ENCODE results near the gene CNGB1.
"Not testable (repeated sequence)": the region's sequence is repeated elsewhere in the genome, so short reads cannot be mapped to it uniquely, and the experiment has no call there.

The CNGB1 gene

DNA sequence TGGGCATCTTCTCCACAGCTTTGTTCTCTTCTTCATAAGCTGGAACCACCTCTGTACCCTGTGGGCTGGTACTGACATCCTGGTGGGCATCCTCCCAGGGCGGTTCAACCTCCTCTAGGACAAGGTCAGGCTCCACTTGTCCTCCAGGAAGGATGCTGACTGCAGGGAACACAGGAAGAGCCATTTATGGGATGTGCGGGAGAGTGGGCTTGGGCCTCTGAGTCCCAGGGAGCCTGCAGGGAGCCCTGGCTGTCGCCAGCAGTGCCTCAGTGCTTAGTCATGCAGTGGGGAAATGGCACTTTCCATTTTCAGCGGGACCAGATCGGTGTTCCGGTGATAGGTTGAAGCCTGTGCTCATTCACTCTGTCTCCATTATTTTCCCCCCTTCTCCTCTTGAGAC, 20.5 kb downstream of the CNGB1 start:
- DNase-seq, result no peak

DNA sequence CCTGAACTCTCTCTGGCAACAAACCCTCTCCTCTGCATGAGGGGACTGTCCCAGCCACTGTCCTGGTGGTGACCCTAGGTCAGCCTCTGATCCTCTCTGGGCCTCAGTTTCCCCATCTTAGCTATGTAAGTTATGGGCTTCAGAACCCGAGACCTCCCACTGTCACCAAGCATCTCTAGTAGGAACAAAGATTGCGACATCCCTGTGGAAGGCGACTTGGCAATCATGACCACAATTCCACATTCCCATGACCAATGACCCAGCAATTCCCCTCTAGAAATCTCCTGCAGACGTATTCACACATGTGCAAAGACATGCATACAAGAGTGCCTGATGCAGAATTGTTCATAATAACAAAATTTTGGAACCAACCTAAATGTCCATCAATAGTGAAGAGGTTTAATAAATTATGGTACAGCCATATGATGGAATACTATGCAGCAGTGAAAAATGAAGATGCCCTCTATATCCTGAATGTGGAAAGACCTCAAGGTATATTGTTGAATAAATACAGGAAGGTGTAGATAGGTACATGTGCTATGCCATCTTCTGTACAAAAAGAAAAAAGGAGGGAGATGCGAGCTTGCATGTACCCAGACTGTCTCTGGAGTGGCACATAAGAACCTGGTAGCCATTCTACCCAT, 21.2 kb downstream of the CNGB1 start:
- DNase-seq, result no peak

DNA sequence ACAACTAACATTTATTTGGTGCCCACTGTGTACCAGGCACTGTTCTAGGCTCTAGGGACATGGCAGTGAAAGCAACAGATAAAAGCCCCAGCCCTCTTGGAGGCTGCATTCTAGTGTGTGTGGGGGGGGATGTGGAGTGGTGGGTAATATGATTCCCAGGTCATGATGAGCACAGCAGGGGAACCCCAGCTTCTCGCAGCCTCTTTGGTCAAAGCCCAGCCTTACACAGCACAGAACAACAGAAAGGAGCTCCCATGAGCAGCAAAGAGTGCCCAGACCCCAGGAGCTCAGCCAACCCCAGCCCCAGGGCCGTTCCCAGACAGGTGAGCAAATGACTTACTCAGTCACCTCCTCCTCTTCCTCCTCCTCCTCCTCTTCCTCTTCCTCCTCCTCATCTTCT, 21.9 kb downstream of the CNGB1 start:
- no peak for DNase-seq

DNA sequence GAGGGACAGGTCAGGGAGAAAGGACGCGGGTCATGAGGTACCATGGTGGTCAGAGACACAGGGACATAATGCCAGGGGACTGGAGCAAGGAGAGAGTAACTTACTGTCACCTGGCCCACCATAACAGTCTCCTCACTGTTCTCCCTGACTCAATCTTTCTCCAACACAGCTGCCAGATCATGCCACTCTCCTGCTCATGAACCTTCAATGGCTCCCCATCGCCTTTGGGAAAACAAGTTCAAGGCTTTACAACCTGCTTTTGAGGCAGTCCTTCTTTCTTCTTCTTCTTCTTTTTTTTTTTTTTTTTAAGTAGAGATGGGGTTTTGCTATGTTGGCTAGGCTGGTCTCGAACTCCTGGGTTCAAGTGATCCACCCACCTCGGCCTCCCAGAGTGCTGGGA, 22.9 kb downstream of the CNGB1 start:
- no peak for DNase-seq

DNA sequence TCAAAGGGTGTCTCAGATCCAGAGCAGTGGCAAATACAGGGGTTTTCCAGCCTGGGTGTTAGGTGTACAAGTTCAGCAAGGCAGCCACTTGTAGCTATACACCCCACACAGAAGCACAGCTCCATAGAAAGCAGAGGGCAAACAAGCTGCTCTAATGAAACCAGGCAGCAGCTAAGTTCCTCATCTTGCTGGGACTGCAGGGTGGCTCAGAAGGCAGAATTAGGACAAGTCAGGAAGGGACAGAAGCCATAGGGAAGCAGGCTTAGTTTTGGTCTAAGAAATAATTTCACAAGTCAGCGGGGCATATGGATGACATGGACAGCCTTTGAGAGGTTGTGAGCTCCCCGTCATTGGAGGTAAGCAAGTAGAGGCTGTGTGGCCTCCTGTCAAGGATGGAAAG, 23.7 kb downstream of the CNGB1 start:
- no peak for DNase-seq

DNA sequence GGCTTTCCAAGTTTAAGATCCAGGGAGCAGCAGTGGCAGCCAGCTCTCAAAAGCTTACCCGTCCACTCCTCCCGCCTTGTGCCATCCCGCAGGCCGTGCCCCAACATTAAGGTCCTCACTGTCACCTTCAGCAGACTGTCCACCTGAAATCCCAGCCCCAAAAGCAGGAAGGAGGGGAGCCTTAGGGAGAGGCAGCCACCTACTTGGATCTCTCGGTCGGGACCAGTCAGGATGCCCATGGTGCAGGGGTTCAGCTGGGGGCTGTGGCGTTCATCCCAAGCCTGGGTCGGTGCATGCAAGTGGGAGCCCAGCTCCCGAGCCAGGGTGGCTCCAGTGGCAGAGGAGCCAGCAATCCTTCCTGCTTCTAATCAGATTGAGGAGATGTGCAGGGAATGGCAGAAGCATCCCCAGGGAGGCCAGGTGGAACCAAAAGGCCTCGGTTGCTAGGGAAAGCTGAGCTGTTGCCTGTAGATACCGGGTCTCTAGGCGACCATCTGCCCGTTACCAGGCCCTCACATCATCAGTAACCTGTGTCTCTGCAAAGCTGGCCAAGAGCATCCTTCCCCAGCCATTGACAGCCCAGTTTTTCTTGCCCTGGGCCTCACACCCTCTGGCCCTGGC, 24.6 kb downstream of the CNGB1 start:
- DNase-seq, result peak; percentile 70 to 84

DNA sequence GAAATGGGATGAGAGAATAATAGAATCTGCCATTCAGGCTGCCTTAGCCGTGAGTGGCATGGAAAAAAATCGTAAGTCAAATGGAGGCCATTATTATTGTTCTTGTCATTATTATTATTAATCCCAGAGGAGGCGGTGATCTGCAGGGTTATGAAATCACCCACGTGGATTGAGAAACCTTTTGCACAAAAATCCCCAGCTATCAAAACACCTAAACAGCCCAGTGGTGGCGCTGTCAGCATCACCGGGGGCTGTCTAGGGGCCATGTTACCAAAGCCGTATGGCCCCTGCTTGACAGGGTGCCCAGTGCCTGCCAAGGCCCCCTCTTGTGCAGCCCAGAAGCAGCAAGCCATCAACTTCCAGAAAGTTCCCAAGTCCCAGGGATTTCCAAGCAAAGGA, 25.2 kb downstream of the CNGB1 start:
- peak in 1 of 2 experiments; percentile 18 for DNase-seq

DNA sequence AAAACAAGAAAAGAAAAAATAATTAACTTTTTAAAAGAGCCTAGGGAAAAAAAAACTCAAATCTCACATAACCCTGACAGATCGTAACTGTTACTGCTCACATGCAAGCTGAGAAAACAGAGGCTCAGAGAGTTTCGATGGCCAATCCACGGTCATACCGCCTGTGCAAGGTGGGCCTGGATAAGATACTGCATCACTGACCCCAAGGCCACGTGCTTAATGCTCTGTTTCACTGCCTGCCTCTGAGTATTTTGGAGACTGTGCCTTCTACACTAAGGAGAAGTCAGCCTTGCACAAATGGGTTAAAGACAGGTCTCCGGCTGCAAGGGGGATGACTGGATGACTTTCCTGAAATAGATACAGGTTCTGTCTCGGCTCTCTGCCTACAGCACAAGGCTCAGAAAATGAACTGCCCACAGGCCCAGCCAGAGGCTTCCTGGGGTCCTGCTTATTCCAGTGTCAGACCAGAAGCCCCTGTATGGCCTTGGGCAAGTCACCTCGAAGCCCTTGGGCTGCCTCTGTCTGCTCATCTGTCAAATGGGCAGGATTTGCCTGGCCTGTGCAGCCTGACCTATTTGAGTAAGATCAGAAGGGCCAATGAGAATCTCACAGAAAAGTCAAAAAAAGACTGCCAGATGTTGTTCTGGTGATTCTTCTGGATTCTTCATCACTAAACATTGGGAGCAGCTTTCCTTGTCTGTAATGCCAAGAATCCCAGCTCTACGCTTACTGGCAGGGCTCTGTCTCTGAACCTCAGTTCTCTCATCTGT, 25.8 kb downstream of the CNGB1 start:
- no peak for DNase-seq

DNA sequence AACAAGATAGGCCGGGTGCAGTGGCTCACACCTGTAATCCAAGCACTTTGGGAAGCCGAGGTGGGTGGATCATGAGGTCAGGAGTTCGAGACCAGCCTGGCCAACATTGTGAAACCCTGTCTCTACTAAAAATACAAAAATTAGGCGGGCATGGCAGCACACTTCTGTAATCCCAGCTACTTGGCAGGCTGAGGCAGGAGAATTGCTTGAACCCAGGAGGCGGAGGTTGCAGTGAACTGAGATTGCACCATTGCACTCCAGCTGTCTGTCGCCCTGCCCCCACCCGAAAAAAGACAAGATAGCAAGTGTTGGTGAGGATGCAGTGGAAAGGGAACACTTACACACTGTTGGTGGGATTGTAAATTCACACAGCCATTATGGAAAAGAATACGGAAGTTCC, 27.5 kb downstream of the CNGB1 start:
- not testable (repeated sequence) for DNase-seq

DNA sequence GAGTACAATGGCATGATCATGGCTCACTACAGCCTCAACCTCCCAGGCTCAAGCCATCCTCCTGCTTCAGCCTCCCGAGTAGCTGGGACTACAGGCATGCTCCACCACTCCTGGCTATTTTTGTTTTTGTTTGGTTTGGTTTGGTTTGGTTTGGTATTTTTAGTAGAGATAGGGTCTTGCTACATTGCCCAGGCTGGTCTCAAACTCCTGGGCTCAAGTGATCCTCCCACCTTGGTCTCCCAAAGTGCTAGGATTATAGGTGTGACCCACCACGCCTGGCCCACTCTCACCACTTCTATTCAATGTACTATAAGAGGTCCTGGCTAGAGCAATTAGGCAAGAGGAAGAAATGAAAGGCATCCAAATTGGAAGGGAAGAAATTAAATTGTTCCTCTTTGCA, 29.0 kb downstream of the CNGB1 start:
- DNase-seq, result not testable (repeated sequence)

DNA sequence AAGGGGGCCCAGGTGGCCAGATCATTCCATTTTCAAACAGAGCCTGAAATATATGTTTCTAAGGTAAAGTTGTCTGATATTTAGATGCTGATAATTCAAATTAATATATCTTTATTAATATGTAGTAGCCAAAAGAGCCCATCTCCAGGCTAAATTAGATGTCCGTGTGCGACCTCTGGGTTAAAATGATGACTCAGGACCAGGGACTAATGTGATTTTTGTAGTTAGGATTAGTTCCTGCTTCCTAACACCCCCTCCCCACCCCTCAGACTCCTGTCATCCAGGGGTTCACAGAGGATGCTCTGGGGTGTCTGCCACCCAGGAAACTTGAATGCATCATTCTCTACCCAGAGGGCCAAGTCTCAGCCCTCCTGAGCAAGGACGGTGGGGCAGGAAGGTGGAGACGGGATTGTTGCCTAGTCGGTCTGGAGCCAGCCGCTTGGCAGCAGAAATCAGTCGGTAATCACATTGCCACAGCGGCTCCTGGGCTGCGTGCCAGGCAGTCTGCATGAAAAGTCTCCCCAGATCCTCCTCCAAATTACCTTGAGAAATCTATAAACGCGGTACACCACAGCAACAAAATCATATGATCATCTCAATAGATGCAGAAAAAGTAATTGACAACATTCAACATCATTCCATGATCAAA, 29.8 kb downstream of the CNGB1 start:
- DNase-seq, result peak in 1 of 2 experiments; percentile 32

DNA sequence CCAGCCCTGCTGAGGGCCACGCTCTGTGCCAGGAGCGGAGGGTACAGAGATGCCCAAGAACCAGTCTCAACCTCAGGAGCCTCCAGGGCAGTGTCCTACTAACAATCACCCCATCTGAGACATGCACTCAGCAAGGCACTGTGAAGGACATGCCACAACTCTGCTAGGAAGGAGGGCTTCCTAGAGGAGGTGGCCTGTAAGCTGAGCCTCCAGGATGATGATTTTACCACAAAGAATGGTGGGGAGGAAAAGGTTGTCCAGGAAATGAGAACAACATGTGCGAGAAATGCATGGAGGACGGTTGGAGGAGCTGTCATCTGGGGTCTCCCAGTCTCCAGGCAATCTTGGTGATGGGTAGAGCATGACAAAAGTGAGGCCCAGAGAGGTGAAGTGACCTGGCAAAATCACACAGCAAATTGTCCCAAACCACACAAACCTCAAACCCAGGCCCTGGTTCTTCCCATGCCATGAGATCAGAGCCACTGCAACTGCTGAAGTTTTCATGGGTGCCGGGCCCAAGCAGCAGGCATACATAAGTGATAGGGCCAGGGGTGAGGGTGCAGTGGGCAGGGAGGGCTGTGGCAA, 30.5 kb downstream of the CNGB1 start:
- DNase-seq, result no peak

DNA sequence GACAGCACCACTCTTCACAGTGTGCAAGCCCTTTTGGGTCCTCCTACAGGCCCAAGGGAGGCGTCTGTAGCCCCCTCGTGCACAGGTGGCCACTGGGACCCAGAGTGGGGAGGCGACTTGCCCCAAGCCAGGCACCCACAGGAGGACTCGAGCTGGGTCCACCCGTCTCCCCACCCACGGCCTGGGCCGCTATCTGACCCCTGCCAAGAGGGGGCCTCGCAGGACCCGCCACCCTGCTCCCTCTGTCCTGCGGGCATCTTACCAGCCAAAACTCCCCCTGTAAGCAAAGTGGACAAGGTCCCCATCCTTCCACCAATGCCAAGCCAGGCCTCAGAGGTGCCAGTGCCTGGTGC, 31.1 kb downstream of the CNGB1 start:
- no peak for DNase-seq

DNA sequence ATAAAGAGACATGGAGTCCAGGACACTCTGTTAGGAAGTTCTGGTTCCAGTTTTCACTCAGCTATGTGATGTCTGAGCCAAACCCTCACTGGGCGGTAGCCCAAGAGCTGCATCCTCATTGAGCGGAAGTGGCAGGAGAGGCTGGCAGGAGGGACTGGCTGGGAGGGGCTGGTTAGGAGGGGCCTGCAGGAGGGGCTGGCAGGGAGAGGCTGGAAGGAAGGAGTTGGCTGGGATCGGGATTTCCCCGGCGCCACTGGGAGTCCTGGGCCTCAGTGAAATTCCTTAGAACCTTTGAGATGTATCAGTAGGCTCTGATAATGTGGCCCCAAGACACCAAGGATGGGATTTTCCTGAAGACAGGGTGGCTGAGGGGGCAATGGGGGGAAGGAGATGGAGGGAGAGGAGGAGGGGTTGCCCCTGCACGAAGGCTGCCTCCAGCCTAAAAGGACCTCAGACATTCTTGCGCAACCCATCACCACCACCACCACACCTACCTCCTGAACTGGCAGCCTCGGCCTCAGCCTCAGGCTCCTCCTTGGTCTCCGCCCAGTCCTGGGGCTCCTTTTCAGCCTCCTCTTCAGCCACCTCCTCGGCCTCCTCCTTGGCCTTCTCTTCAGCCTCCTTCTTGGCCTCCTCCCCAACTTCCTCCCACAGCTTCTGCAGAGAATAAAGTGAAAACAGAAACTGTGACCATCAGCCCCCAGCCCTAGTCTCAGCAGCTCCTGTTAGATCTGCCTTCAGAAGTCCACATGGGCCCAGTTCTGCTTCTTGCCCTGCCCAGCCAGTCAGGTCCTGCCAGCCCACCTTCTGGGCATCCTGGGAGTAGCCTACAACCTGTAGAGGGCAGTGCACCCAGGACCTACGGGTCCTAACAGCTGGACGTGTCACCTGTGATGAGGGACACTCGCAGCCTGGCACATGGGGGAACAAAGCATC, 31.7 kb downstream of the CNGB1 start:
- peak in 1 of 2 experiments; percentile 12 for DNase-seq

DNA sequence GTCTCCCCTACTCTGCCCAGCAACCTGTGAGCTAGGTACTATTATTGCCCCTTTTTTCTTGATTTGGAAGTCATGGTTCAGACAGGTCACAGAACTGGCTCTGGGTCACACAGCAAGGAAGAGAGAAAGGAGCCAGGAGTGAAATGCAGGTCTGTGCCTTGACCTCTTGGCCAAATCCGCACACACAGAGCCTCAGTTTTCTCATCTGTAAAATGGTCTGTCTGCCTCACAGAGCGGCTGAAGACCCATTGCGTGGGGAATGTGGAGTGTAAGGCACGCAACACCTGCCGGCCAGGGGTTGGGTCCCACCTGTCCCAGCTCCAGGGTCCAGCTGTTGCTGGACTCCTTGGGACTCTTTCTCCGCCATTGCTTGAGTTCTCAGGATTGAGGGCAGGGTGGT, 32.4 kb downstream of the CNGB1 start:
- no peak for DNase-seq

DNA sequence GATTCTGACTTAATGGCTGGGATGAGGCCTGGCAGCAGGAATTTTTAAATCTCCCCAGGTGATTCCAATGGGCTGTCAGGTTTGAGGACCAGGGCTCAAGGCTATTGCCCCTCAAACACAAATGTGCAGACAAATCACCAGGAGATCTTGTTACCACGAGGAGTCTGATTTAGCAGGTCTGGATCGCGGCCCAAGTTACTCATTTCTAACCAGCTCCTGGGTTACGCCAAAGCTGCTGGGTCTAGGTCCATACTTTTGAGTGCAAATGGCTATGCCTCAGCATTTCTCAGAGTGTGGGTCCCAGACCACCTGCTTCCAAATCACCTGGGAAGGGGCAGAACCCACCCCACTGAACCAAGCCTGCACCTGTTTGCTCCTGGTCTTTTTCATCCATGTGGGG, 33.1 kb downstream of the CNGB1 start:
- no peak for DNase-seq

DNA sequence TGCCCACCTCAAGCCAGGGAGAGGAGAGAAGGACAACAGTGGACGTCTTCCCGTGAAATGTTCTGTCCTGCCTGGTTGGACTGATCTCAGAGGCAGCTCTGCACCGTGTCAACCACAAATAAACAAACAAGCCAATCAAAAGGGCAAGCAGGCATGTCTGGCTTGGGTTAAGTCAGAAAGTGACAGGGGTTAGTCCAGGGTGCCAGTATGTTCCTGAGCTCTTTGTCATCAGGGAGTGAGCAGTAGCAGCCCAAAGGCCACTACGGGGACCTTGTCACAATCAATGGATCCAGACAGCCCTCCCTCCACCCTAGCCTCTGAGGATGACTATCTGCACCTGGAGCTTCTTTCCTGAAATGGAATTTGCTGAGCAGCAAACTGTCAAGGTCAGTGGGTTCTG, 35.0 kb downstream of the CNGB1 start:
- DNase-seq, result no peak

DNA sequence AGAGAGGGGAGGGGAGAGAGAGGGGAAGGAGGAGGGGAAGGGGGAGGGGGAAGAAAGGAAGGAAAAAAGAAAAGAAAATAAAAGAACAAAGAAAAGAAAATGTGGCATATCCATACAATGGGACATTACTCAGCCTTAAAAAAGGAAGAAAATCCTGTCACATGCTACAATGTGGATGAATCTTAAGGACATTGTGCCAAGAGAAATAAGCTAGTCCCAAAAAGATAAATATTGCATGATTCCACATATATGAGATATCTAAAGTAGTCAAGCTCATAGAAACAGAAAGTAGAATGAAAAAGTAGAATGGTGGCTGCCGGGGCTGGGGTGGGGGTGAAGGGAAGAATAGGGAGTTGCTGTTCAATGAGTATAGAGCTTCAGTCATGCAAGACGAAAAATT, 40.4 kb downstream of the CNGB1 start:
- DNase-seq, result no peak

DNA sequence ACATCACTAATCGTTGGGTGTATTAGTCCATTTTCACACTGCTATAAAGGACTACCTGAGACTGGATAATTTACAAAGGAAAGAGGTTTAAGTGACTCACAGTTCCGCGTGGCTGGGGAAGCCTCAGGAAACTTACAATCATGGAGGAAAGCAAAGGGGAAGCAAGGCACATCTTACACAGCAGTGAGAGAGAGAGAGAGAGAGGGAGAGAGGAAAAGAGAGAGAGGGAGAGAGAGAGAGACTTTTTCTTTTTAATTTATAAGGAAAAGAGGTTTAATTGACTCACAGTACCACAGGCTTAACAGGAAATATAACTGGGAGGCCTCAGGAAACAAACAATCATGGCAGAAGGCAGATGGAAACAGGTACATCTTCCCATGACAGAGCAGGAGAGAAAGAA, 41.7 kb downstream of the CNGB1 start:
- DNase-seq, result no peak

DNA sequence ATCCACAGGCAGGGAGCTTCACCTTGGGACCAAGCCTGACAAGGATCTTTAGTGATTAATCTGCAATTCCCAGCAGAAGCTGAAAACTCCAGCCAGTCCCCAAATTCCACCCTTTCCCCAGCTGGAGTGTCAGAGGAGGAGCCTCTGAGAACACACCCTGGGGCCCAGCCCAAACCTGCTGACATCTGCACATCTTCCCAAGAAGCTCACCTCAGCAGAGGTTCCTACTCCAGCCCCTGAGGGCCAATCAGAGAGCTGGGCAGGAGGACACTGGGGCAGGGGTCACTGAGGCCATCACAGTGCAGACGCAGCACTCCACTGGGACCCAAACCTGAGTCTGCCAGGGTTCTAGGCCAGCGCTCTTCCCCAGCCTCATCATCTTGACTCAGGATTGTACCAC, 44.9 kb downstream of the CNGB1 start:
- no peak for DNase-seq

DNA sequence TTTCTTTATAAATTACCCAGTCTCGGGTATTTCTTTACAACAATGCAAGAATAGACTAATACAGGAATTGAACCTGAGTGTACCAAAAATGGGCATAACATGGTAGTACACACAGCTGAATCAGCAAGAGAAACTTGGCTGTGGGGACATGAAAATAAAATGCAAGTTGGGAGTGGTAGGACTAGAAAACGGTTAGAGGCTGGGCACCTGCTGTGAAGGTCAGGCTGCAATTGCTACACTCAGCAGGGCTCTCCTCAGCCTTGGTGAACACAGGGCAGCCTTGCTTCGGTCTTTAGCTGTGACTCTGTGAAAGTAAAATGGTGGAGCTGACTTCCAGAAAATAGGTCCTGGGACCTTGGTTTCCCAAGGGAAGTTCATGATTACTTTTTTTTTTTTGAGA, 45.6 kb downstream of the CNGB1 start:
- no peak for DNase-seq

DNA sequence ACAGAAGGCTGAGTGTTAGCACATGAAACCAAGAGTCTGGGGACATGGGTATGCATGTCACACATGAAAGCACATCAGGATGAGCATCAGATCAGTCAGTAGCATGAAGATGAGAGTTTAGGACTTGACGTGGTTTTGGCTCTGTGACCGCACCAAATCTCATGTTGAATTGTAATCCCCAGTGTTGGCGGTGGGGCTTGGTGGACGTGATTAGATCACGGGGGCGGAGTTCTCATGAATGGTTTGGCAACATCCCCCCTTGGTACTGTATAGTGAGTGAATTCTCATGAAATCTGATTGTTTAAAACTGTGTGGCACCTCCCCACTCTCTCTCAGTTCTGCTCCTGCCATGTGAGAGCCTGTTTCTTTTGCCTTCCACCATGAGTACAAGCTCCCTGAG, 46.4 kb downstream of the CNGB1 start:
- DNase-seq, result no peak
